Measurements from ENCODE around the gene PCDHB11.
"Not testable (repeated sequence)": the region's sequence is repeated elsewhere in the genome, so short reads cannot be mapped to it uniquely, and the experiment has no call there.

GRCh38 chr5:141179876-141180275, 19.6 kb upstream of the PCDHB11 start:
- not testable (repeated sequence) for TF ChIP-seq CTCF (conservative IDR thresholded peaks at IDR 0.05 in 1 of 2, IDR thresholded peaks at IDR 0.05 in 1 of 2; ENCODE audit: low read depth in 1 of 2, low read length in 2 of 2); EZH2 (IDR thresholded peaks at IDR 0.05; ENCODE audit: low read length, missing control alignments)

Data from fibroblast of lung (primary cell).